Central memory CD8-positive, alpha-beta T cell (primary cell): ENCODE data around the gene RFC1.
"Not testable (repeated sequence)": the region's sequence is repeated elsewhere in the genome, so short reads cannot be mapped to it uniquely, and the experiment has no call there.

Source experiments
- ATAC-seq: fragments of 150-1000 bp; cut with Tn5 transposase; replicated peaks from 2 replicates; pipeline ENCODE4 v1.10.0; 2022; ENCODE audit warnings: mild to moderate bottlenecking, moderate FRiP score, moderate number of reproducible peaks; ENCODE audit not compliant: poor library complexity, severe bottlenecking; ENCODE audit errors: extremely low read depth
- DNase-seq, 2 donors: peaks; one replicate each; pipeline ENCODE4 v3.0.0; 2021; ENCODE audit warnings: low spot score in 2 of 2
- H3K27ac Mint-ChIP-seq: one replicate; pipeline ENCODE4 v1.8.0; 2022; ENCODE audit warnings: low read depth, mild to moderate bottlenecking, moderate library complexity, mixed read lengths
- H3K27me3 Mint-ChIP-seq: one replicate; pipeline ENCODE4 v1.8.0; 2022; ENCODE audit warnings: mixed read lengths
- H3K36me3 Mint-ChIP-seq: one replicate; pipeline ENCODE4 v1.8.0; 2022; ENCODE audit warnings: mild to moderate bottlenecking, moderate library complexity, mixed read lengths; ENCODE audit not compliant: insufficient read depth
- H3K4me1 Mint-ChIP-seq: one replicate; pipeline ENCODE4 v1.8.0; 2022; ENCODE audit warnings: mixed read lengths
- H3K4me3 Mint-ChIP-seq: one replicate; pipeline ENCODE4 v1.8.0; 2022; ENCODE audit warnings: mild to moderate bottlenecking, moderate library complexity, mixed read lengths
- H3K9me3 Mint-ChIP-seq: one replicate; pipeline ENCODE4 v1.8.0; 2022; ENCODE audit warnings: mixed read lengths

The RFC1 gene

GRCh38 chr4:39323821-39324220 lies 42.3 kb downstream of the RFC1 start:
- Mint-ChIP-seq H3K4me3 (no peak overlapping the region), H3K27ac (no peak overlapping the region), H3K4me1 (no peaks in the 10 kb centered on the region), H3K27me3 (no peaks in the 10 kb centered on the region), H3K9me3 (no peaks in the 10 kb centered on the region), H3K36me3 (peaks cover 49% of the 10 kb centered on the region)
- DNase-seq = no peak
- ATAC-seq = no peak

- H3K36me3 Mint-ChIP-seq = peaks cover 43% of the 10 kb centered on the region
Measured at GRCh38 chr4:39320381-39321115, 45.6 kb downstream of the RFC1 start.

GRCh38 chr4:39319676-39320075 lies 46.5 kb downstream of the RFC1 start:
- no peaks in the 10 kb centered on the region for H3K9me3 Mint-ChIP-seq
- peaks cover 40% of the 10 kb centered on the region for H3K36me3 Mint-ChIP-seq
- DNase-seq = no peak
- H3K27ac Mint-ChIP-seq = no peak overlapping the region
- no peaks in the 10 kb centered on the region for H3K4me1 Mint-ChIP-seq
- H3K4me3 Mint-ChIP-seq = no peak overlapping the region
- no peaks in the 10 kb centered on the region for H3K27me3 Mint-ChIP-seq
- no peak for ATAC-seq

More at GRCh38 chr4:39320381-39321115, 45.6 kb downstream of the RFC1 start:
- H3K27ac Mint-ChIP-seq = no peak overlapping the region
- H3K4me3 Mint-ChIP-seq = no peak overlapping the region
- DNase-seq (no peak), ATAC-seq (no peak)
- no peaks in the 10 kb centered on the region for H3K27me3 Mint-ChIP-seq
- no peaks in the 10 kb centered on the region for H3K9me3 Mint-ChIP-seq
- no peaks in the 10 kb centered on the region for H3K4me1 Mint-ChIP-seq

GRCh38 chr4:39312816-39313215 lies 53.3 kb downstream of the RFC1 start:
- H3K36me3 Mint-ChIP-seq = peaks cover 39% of the 10 kb centered on the region

GRCh38 chr4:39308611-39309010 lies 57.6 kb downstream of the RFC1 start:
- Mint-ChIP-seq H3K4me1 (peaks cover 22% of the 10 kb centered on the region), H3K27ac (peak overlapping the region; percentile 50), H3K27me3 (no peaks in the 10 kb centered on the region), H3K9me3 (no peaks in the 10 kb centered on the region), H3K36me3 (peaks cover 55% of the 10 kb centered on the region), H3K4me3 (no peak overlapping the region)
- DNase-seq (no peak), ATAC-seq (no peak)

More at GRCh38 chr4:39312816-39313215, 53.3 kb downstream of the RFC1 start:
- peaks cover 16% of the 10 kb centered on the region for H3K4me1 Mint-ChIP-seq
- H3K9me3 Mint-ChIP-seq = no peaks in the 10 kb centered on the region
- no peak overlapping the region for H3K4me3 Mint-ChIP-seq
- DNase-seq (no peak), ATAC-seq (no peak)
- H3K27me3 Mint-ChIP-seq = no peaks in the 10 kb centered on the region
- no peak overlapping the region for H3K27ac Mint-ChIP-seq

- H3K27me3 Mint-ChIP-seq = no peaks in the 10 kb centered on the region
- no peaks in the 10 kb centered on the region for H3K9me3 Mint-ChIP-seq
- no peak overlapping the region for H3K4me3 Mint-ChIP-seq
- peaks cover 57% of the 10 kb centered on the region for H3K36me3 Mint-ChIP-seq
- DNase-seq (no peak), ATAC-seq (no peak)
- H3K4me1 Mint-ChIP-seq = peaks cover 22% of the 10 kb centered on the region
- no peak overlapping the region for H3K27ac Mint-ChIP-seq
Measured at GRCh38 chr4:39305912-39306677, 60.1 kb downstream of the RFC1 start.

GRCh38 chr4:39304651-39305050 lies 61.5 kb downstream of the RFC1 start:
- Mint-ChIP-seq H3K27ac (peak overlapping the region; percentile 20), H3K27me3 (no peaks in the 10 kb centered on the region)
- no peak for ATAC-seq

GRCh38 chr4:39303871-39304270 lies 62.3 kb downstream of the RFC1 start:
- H3K27me3 Mint-ChIP-seq = no peaks in the 10 kb centered on the region
- peaks cover 16% of the 10 kb centered on the region for H3K4me1 Mint-ChIP-seq
- peaks cover 70% of the 10 kb centered on the region for H3K36me3 Mint-ChIP-seq
- H3K27ac Mint-ChIP-seq = no peak overlapping the region
- H3K9me3 Mint-ChIP-seq = no peaks in the 10 kb centered on the region
- no peak overlapping the region for H3K4me3 Mint-ChIP-seq
- no peak for DNase-seq
- ATAC-seq = no peak

More at GRCh38 chr4:39304651-39305050, 61.5 kb downstream of the RFC1 start:
- H3K4me3 Mint-ChIP-seq = no peak overlapping the region
- H3K9me3 Mint-ChIP-seq = no peaks in the 10 kb centered on the region
- peaks cover 17% of the 10 kb centered on the region for H3K4me1 Mint-ChIP-seq
- H3K36me3 Mint-ChIP-seq = peaks cover 67% of the 10 kb centered on the region
- DNase-seq = no peak

GRCh38 chr4:39302901-39303300 lies 63.3 kb downstream of the RFC1 start:
- Mint-ChIP-seq H3K27ac (no peak overlapping the region), H3K36me3 (peaks cover 65% of the 10 kb centered on the region)

GRCh38 chr4:39295784-39296183 lies 70.4 kb downstream of the RFC1 start:
- no peaks in the 10 kb centered on the region for H3K4me1 Mint-ChIP-seq
- no peaks in the 10 kb centered on the region for H3K27me3 Mint-ChIP-seq
- H3K4me3 Mint-ChIP-seq = no peak overlapping the region

More at GRCh38 chr4:39302901-39303300, 63.3 kb downstream of the RFC1 start:
- peaks cover 6% of the 10 kb centered on the region for H3K4me1 Mint-ChIP-seq
- H3K9me3 Mint-ChIP-seq = no peaks in the 10 kb centered on the region
- H3K4me3 Mint-ChIP-seq = no peak overlapping the region
- no peaks in the 10 kb centered on the region for H3K27me3 Mint-ChIP-seq
- no peak for DNase-seq
- ATAC-seq = no peak

GRCh38 chr4:39292433-39292832 lies 73.7 kb downstream of the RFC1 start:
- not testable (repeated sequence) for DNase-seq, H3K4me3 Mint-ChIP-seq, H3K27me3 Mint-ChIP-seq, ATAC-seq, H3K4me1 Mint-ChIP-seq, H3K9me3 Mint-ChIP-seq
- peak overlapping the region; percentile 44 for H3K27ac Mint-ChIP-seq
- H3K36me3 Mint-ChIP-seq = peaks cover 65% of the 10 kb centered on the region

More at GRCh38 chr4:39295784-39296183, 70.4 kb downstream of the RFC1 start:
- no peak for ATAC-seq
- Mint-ChIP-seq H3K9me3 (no peaks in the 10 kb centered on the region), H3K36me3 (peaks cover 64% of the 10 kb centered on the region), H3K27ac (no peak overlapping the region)
- no peak for DNase-seq

- no peak for DNase-seq
- Mint-ChIP-seq H3K4me1 (no peaks in the 10 kb centered on the region), H3K4me3 (no peak overlapping the region), H3K36me3 (peaks cover 67% of the 10 kb centered on the region), H3K9me3 (no peaks in the 10 kb centered on the region), H3K27ac (no peak overlapping the region), H3K27me3 (no peaks in the 10 kb centered on the region)
- ATAC-seq = no peak
Measured at GRCh38 chr4:39291686-39292085, 74.5 kb downstream of the RFC1 start.

- no peak overlapping the region for H3K4me3 Mint-ChIP-seq
- DNase-seq = no peak
- H3K4me1 Mint-ChIP-seq = no peaks in the 10 kb centered on the region
- ATAC-seq = no peak
- H3K27me3 Mint-ChIP-seq = no peaks in the 10 kb centered on the region
- peaks cover 43% of the 10 kb centered on the region for H3K36me3 Mint-ChIP-seq
- no peaks in the 10 kb centered on the region for H3K9me3 Mint-ChIP-seq
- no peak overlapping the region for H3K27ac Mint-ChIP-seq
Measured at GRCh38 chr4:39287223-39287622, 78.9 kb downstream of the RFC1 start.
